ENCODE results near the gene EPHA5.

EPHA5 gene

DNA sequence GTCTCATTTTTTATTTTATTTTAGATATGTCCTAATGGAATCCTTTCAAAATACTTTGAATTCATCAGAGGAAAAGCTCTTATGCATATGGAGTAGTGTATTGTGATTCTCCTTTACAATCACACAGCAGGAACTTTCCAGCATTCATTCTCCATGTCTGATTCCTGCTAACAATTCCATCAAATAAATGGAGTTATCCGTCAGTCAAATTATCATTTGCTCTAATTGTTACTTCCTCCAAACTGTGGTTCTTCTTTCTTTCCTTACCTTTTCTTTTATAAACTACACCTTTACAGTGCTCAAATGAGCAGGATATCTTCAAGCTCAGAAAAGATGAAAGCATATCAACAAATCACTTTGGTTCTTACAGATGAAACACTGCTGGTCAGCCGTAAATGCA is 80.4 kb downstream of the EPHA5 start:
- no peak for FAIRE-seq
- no peak for DNase-seq (ENCODE audit: insufficient read length, low spot score)
- TF ChIP-seq POLR2AphosphoS5 (IDR thresholded peaks at IDR 0.05; ENCODE audit: low read depth, low read length), result no peak

DNA sequence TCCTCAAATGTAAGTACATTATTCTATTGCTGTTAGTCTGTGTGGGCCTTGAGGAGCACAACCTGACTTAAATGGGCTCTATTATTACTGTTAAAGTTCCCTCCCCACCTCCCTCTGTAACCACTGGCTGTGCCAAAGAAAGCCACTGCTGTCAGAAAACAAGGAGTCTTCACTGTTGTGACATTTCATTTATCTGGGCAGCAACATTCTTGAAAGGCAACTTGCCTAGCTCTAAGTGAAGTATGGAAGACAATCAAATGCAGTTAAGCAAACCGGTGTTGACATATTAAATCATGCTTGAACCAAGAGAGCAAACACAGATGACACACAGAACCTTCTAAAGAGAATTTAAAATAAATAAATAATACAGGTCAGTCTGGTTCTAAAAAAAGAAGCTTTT is 81.0 kb downstream of the EPHA5 start:
- no peak for TF ChIP-seq TAF1 (IDR thresholded peaks at IDR 0.05; ENCODE audit: low read depth, low read length)
- TF ChIP-seq POLR2A (IDR thresholded peaks at IDR 0.05; ENCODE audit: low read depth, low read length), result no peak
- no peak for DNase-seq (ENCODE audit: insufficient read length, low spot score)
- FAIRE-seq, result no peak

GRCh38 chr4:65580551-65580950 is 89.7 kb downstream of the EPHA5 start:
- TF ChIP-seq POLR2A (IDR thresholded peaks at IDR 0.05; ENCODE audit: low read depth, low read length) (no peak), PAX5 (IDR thresholded peaks at IDR 0.05; ENCODE audit: insufficient read depth, low read length, severe bottlenecking) (no peak), SPI1 (IDR thresholded peaks at IDR 0.05; ENCODE audit: low read depth, low read length) (no peak), TAF1 (IDR thresholded peaks at IDR 0.05; ENCODE audit: low read depth, low read length) (no peak), POLR2AphosphoS5 (IDR thresholded peaks at IDR 0.05; ENCODE audit: low read depth, low read length) (no peak), POU2F2 (IDR thresholded peaks at IDR 0.05; ENCODE audit: low read depth, low read length) (no peak)
- FAIRE-seq (no peak), DNase-seq (ENCODE audit: insufficient read length, low spot score) (no peak)

- TF ChIP-seq SPI1 (IDR thresholded peaks at IDR 0.05; ENCODE audit: low read depth, low read length) (no peak), POLR2A (IDR thresholded peaks at IDR 0.05; ENCODE audit: low read depth, low read length) (no peak), TAF1 (IDR thresholded peaks at IDR 0.05; ENCODE audit: low read depth, low read length) (no peak), POU2F2 (IDR thresholded peaks at IDR 0.05; ENCODE audit: low read depth, low read length) (no peak), POLR2AphosphoS5 (IDR thresholded peaks at IDR 0.05; ENCODE audit: low read depth, low read length) (no peak), PAX5 (IDR thresholded peaks at IDR 0.05; ENCODE audit: insufficient read depth, low read length, severe bottlenecking) (no peak)
- FAIRE-seq, result no peak
- no peak for DNase-seq (ENCODE audit: insufficient read length, low spot score)
Measured at GRCh38 chr4:65566473-65566872, 103.8 kb downstream of the EPHA5 start.

DNA sequence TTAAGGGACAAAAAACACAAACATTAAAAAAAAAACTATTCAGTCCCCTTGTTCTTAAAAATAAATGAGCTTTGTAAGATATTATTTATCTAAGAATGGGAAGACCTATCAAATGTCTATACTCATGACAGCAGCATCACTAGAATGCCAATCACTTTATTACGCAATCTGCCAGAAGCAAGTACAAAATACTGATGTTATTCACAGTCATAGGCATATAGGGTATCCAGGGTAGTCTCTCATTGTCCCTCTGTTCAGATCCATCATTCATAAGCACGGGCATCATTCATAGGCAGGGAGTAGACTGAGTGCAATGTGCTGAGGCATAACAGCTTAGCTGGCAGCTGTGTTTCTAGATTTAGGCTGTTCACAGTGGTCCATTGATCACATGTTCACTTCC is 109.1 kb downstream of the EPHA5 start:
- no peak for TF ChIP-seq POU2F2 (IDR thresholded peaks at IDR 0.05; ENCODE audit: low read depth, low read length)
- no peak for TF ChIP-seq POLR2A (IDR thresholded peaks at IDR 0.05; ENCODE audit: low read depth, low read length)
- TF ChIP-seq POLR2AphosphoS5 (IDR thresholded peaks at IDR 0.05; ENCODE audit: low read depth, low read length), result no peak
- no peak for TF ChIP-seq PAX5 (IDR thresholded peaks at IDR 0.05; ENCODE audit: insufficient read depth, low read length, severe bottlenecking)
- no peak for TF ChIP-seq SPI1 (IDR thresholded peaks at IDR 0.05; ENCODE audit: low read depth, low read length)
- no peak for TF ChIP-seq TAF1 (IDR thresholded peaks at IDR 0.05; ENCODE audit: low read depth, low read length)
- DNase-seq (ENCODE audit: insufficient read length, low spot score) (no peak), FAIRE-seq (no peak)

DNA sequence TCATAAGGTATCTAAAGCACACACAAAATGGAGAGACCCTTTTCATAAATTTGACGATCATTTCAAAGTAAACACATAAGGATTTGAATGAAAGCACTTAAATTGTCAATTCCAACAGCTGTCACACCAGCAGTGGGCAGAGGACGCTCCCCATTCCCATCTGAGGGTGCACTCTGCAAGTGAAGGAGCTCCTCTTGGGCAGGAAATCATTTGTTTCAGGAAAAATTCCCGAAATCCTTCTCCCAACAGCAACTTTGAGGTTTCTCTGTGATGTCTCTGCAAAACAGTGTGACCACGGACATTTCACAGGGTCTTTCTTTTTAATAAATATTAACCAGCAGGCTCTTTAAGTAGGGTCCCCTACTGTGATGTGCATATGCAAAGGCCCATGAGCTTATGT is 111.0 kb downstream of the EPHA5 start:
- TF ChIP-seq POU2F2 (IDR thresholded peaks at IDR 0.05; ENCODE audit: low read depth, low read length), result no peak
- no peak for TF ChIP-seq POLR2AphosphoS5 (IDR thresholded peaks at IDR 0.05; ENCODE audit: low read depth, low read length)
- TF ChIP-seq POLR2A (IDR thresholded peaks at IDR 0.05; ENCODE audit: low read depth, low read length), result no peak
- no peak for TF ChIP-seq PAX5 (IDR thresholded peaks at IDR 0.05; ENCODE audit: insufficient read depth, low read length, severe bottlenecking)
- no peak for TF ChIP-seq SPI1 (IDR thresholded peaks at IDR 0.05; ENCODE audit: low read depth, low read length)
- no peak for TF ChIP-seq TAF1 (IDR thresholded peaks at IDR 0.05; ENCODE audit: low read depth, low read length)
- FAIRE-seq, result no peak
- DNase-seq (ENCODE audit: insufficient read length, low spot score), result no peak

GRCh38 chr4:65552057-65552456 is 118.2 kb downstream of the EPHA5 start:
- FAIRE-seq (no peak), DNase-seq (ENCODE audit: insufficient read length, low spot score) (no peak)
- TF ChIP-seq SPI1 (IDR thresholded peaks at IDR 0.05; ENCODE audit: low read depth, low read length) (no peak), POLR2AphosphoS5 (IDR thresholded peaks at IDR 0.05; ENCODE audit: low read depth, low read length) (no peak), TAF1 (IDR thresholded peaks at IDR 0.05; ENCODE audit: low read depth, low read length) (no peak), PAX5 (IDR thresholded peaks at IDR 0.05; ENCODE audit: insufficient read depth, low read length, severe bottlenecking) (no peak), POU2F2 (IDR thresholded peaks at IDR 0.05; ENCODE audit: low read depth, low read length) (no peak), POLR2A (IDR thresholded peaks at IDR 0.05; ENCODE audit: low read depth, low read length) (no peak)

DNA sequence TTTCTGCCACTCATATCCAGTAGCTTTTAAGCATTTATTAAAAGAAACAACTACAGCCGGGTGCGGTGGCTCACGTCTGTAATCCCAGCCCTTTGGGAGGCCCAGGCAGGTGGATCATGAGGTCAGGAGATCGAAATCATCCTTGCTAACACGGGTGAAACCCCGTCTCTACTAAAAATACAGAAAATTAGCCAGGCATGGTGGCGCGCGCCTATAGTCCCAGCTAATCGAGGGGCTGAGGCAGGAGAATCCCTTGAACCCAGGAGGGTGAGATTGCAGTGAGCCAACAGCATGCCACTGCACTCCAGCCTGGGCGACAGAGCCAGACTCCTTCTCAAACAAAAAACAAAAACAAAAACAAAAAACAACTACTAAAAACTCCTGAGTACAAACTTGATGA is 119.8 kb downstream of the EPHA5 start:
- TF ChIP-seq SPI1 (IDR thresholded peaks at IDR 0.05; ENCODE audit: low read depth, low read length) (no peak), PAX5 (IDR thresholded peaks at IDR 0.05; ENCODE audit: insufficient read depth, low read length, severe bottlenecking) (no peak), TAF1 (IDR thresholded peaks at IDR 0.05; ENCODE audit: low read depth, low read length) (no peak), POLR2AphosphoS5 (IDR thresholded peaks at IDR 0.05; ENCODE audit: low read depth, low read length) (no peak), POU2F2 (IDR thresholded peaks at IDR 0.05; ENCODE audit: low read depth, low read length) (no peak), POLR2A (IDR thresholded peaks at IDR 0.05; ENCODE audit: low read depth, low read length) (no peak)
- DNase-seq (ENCODE audit: insufficient read length, low spot score) (no peak), FAIRE-seq (no peak)

DNA sequence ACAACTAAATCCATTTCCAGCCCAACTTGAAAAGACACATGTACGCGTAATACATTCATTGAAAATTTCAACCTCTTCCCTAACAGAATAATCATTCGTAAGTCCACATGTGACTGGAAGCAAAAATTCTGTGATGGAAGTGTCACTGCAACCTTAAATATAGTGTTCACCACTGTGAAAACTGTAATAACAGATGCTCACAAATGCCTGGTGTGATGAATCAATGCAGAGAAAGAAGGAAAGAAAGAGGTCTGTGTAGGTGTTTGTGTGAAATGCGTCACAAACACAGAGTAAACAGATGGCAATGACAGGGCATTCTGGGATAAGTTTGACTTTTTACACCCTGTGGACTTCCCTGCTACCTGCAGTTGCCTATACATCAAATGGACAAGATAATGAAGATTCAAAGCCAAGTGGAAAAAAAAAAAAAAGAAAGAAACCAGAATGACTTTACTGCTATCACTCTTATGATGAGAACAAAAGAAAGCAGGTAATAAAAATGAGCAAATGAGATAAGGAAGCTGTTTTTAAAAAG is 123.3 kb downstream of the EPHA5 start:
- no peak for DNase-seq (ENCODE audit: insufficient read length, low spot score)
- FAIRE-seq, result no peak

DNA sequence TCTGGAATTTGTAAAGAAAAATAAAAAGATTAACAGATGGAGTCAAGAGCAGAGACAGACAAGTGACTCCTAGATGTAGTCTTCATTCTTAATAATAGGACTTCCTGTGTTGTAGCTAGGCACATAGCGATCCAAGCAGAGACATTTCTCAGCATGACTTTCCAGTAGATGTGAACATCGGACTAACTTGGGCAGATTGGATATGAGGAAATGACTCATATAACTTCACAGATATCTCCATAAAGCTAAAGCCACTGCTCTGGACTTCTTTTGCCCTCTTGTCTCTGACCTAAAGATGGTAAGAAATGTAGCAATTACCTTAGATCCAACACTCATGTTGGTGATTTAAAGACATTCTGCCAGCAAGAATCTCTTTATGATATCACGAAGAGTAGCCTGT is 131.7 kb downstream of the EPHA5 start:
- FAIRE-seq (no peak), DNase-seq (ENCODE audit: insufficient read length, low spot score) (no peak)
- TF ChIP-seq TAF1 (IDR thresholded peaks at IDR 0.05; ENCODE audit: low read depth, low read length) (no peak), PAX5 (IDR thresholded peaks at IDR 0.05; ENCODE audit: insufficient read depth, low read length, severe bottlenecking) (no peak), POLR2A (IDR thresholded peaks at IDR 0.05; ENCODE audit: low read depth, low read length) (no peak), POU2F2 (IDR thresholded peaks at IDR 0.05; ENCODE audit: low read depth, low read length) (no peak), POLR2AphosphoS5 (IDR thresholded peaks at IDR 0.05; ENCODE audit: low read depth, low read length) (no peak), SPI1 (IDR thresholded peaks at IDR 0.05; ENCODE audit: low read depth, low read length) (no peak)

More for the DNA sequence above, 123.3 kb downstream of the EPHA5 start:
- TF ChIP-seq SPI1 (IDR thresholded peaks at IDR 0.05; ENCODE audit: low read depth, low read length) (no peak), TAF1 (IDR thresholded peaks at IDR 0.05; ENCODE audit: low read depth, low read length) (no peak), POU2F2 (IDR thresholded peaks at IDR 0.05; ENCODE audit: low read depth, low read length) (no peak)

Data from GM12891 (cell line).